Activated CD4-positive, alpha-beta T cell treated with anti-CD3 and anti-CD28 coated beads for 48 hours (primary cell): ENCODE data around the gene HMGN5.

Experiments
- DNase-seq: peaks from one replicate; pipeline ENCODE4 v3.0.0-alpha.2; 2020

Gene HMGN5

DNA sequence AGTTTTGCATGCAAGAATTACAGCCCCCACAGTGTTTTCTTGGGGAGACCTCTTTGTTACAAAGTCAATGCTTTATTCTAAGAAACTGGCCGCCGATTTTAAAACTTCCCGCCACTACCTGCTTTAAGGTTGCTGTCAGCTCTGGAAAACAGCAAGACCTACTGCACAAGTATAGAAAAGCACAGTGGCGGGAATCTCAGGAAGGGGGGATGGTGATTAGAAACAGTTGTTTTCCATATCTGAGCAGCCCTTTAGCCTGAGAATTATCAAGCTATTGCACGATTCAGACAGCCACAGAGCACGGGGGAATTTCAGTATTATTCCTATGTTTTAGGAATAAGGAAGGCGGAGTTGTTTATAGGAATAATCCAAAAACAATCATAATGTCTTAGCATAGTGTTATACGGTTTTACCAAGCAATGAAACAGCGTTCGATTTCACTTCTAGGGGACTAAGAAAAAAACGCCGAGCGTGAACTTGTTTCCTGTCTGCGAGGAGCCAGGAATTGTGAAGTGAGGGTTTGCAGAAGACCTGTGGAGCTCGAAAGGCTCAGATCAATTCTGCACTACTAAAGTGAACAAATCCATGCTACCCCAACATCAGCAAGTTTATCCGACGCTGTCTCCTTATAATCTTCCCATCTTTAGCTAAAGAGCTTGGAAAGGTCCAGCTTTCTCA is 81.3 kb downstream of the HMGN5 start:
- no peak for DNase-seq

DNA sequence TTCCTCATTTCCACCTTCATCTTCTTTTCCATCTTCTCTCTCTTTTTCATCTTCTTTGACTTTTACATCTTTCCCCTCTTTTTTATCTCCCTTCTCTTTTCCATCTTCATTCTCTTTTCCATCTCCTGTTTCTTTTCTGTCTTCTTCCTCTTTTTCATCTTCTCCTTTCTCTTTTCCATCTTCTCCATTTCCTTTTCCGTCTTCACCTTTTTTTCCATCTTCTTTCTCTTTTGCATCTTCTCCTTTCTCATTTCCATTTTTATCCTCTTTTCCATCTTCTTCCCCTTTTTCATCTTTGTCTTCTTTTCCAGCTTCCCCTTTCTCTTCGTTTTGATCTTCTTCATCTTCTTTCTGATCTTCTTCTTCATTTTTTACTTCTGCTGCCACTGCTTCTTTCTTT is 87.0 kb downstream of the HMGN5 start:
- DNase-seq = no peak

DNA sequence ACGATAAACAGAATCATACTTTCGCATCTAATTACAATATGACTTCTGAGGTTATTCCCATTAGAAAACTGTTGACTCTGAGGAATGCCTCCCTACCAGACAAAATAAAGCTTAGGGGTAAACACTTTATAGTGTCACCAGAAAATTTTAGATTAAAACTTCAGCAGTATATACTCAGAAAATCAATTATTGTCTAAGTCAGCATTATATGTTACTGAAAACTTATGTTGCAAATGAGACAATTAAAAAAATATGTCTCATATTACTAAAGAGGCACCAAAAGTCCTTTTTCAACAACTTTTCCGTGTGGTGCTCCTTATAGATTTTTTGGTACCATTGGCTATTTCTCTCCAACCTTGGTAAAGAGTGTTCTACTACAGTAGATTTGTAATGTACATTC is 91.4 kb downstream of the HMGN5 start:
- no peak for DNase-seq

DNA sequence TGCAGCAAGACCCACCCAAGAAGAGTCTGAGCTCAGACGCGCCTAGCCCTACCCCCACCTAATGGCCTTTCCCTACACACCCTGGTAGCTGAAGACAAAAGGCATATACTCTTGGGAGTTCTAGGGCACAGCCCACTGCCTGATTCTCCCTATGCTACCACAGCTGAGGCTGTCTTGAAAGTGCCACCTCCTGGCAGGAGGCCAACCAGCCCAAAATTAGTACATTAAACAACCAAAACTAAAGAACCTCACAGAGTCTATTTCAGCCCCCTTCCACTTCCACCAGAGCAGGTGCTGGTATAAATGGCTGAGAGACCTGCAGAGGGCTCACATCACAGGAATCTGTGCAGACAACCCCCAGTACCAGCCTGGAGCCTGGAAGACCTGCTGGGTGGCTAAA is 119.1 kb downstream of the HMGN5 start:
- no peak for DNase-seq
